ENCODE data around the gene AOC3. TPM values are rescaled to one million over a fixed set of nuclear protein-coding genes. Genes with fewer than 3 reads are reported as not detected.

The AOC3 gene
- total RNA-seq, 1 experiment from 2014 or later: 2.8 TPM

DNA sequence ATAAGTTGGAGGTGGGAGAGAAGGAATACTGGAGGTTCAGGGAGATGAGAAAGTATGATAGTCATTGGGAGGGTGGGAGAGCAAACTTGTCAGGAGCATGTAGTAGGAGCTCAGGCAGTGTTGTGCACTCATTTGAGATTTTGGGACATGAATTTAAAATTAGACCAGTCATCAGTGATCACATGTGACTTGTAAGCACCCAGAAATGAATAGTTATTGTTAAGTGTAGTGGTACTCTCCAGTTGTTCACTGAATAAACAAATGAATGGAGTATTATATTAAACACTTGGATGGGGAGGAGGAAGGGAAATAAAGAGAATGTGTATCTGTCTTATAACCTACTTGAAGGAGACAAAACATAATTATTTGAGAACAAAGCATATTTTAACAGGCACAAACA lies 20.0 kb upstream of the AOC3 start:
- H3K4me1 ChIP-seq (ENCODE audit: insufficient read depth, low read length): no peaks in the 10 kb centered on the region
- peaks cover 3% of the 10 kb centered on the region for H3K79me1 ChIP-seq (ENCODE audit: insufficient read depth, low read depth, low read length, poor library complexity, severe bottlenecking)
- peaks cover 14 to 17% of the 10 kb centered on the region in 2 experiments for H3K4me1 Mint-ChIP-seq
- TF ChIP-seq, protein P1, sequence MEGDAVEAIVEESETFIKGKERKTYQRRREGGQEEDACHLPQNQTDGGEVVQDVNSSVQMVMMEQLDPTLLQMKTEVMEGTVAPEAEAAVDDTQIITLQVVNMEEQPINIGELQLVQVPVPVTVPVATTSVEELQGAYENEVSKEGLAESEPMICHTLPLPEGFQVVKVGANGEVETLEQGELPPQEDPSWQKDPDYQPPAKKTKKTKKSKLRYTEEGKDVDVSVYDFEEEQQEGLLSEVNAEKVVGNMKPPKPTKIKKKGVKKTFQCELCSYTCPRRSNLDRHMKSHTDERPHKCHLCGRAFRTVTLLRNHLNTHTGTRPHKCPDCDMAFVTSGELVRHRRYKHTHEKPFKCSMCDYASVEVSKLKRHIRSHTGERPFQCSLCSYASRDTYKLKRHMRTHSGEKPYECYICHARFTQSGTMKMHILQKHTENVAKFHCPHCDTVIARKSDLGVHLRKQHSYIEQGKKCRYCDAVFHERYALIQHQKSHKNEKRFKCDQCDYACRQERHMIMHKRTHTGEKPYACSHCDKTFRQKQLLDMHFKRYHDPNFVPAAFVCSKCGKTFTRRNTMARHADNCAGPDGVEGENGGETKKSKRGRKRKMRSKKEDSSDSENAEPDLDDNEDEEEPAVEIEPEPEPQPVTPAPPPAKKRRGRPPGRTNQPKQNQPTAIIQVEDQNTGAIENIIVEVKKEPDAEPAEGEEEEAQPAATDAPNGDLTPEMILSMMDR (conservative IDR thresholded peaks at IDR 0.05): no peak
- H2BK120ac ChIP-seq (ENCODE audit: low read depth, low read length, poor library complexity, severe bottlenecking): no peak overlapping the region
- no peak overlapping the region for H2AFZ ChIP-seq (ENCODE audit: low read length)
- no peak overlapping the region for H4K8ac ChIP-seq (replicated peaks; ENCODE audit: insufficient read length, low read depth, low read length)
- H3K9ac ChIP-seq (ENCODE audit: extremely low read depth, insufficient read length, low read length): no peak overlapping the region
- no peak overlapping the region for H3K27ac ChIP-seq (ENCODE audit: insufficient read length, low read depth, low read length)
- H4K20me1 ChIP-seq (ENCODE audit: control insufficient read depth, insufficient read depth, insufficient read length): no peaks in the 10 kb centered on the region
- no peak overlapping the region for H2BK12ac ChIP-seq (ENCODE audit: insufficient read length, low read depth, low read length)
- no peak overlapping the region for H3K4me3 Mint-ChIP-seq
- no peak overlapping the region for H3K56ac ChIP-seq (ENCODE audit: insufficient read length, low read depth, low read length)
- H3K27me3 ChIP-seq (ENCODE audit: insufficient read depth, low read length): no peaks in the 10 kb centered on the region
- H3K14ac ChIP-seq (ENCODE audit: insufficient read depth, low read length): no peak overlapping the region
- no peaks in the 10 kb centered on the region for H3K9me3 ChIP-seq (ENCODE audit: control insufficient read depth, low read depth, low read length)
- peaks cover 5% of the 10 kb centered on the region; the same call in 1 of the 2 replicates for H3K79me2 ChIP-seq (ENCODE audit: insufficient read depth, low read length)
- no peak overlapping the region for H2BK20ac ChIP-seq (ENCODE audit: low read depth, low read length, poor library complexity, severe bottlenecking)
- H4K5ac ChIP-seq (ENCODE audit: insufficient read length, low read depth, low read length): no peak overlapping the region
- no peak overlapping the region for H3T11ph ChIP-seq (ENCODE audit: low read length)
- H3K18ac ChIP-seq (ENCODE audit: insufficient read length, low read depth, low read length): no peak overlapping the region
- no peak overlapping the region for H3K27ac Mint-ChIP-seq
- H3K23me2 ChIP-seq (ENCODE audit: insufficient read length, low read depth, low read length, poor library complexity, severe bottlenecking): peaks cover 9% of the 10 kb centered on the region
- no peak overlapping the region for H2BK5ac ChIP-seq (ENCODE audit: insufficient read length, low read length)
- DNase-seq: no peak
- H2AK5ac ChIP-seq (ENCODE audit: insufficient read length, low read length): no peak overlapping the region
- no peak overlapping the region for H3K4me2 ChIP-seq (ENCODE audit: insufficient read depth, insufficient read length, low read length)
- peaks cover 8 to 24% (median 22%) of the 10 kb centered on the region in 3 experiments; a peak in 6 of 7 replicates for H3K36me3 Mint-ChIP-seq (ENCODE audit: insufficient read depth in 1 of 3, low read depth in 3 of 3)
- no peak overlapping the region for H4K91ac ChIP-seq (ENCODE audit: insufficient read length, low read depth, low read length)
- H3K23ac ChIP-seq (ENCODE audit: insufficient read length, low read depth, low read length): no peak overlapping the region
- H2BK15ac ChIP-seq (ENCODE audit: low read depth, low read length): no peak overlapping the region
- peaks cover 20% of the 10 kb centered on the region for H3K27me3 Mint-ChIP-seq (ENCODE audit: low read depth)
- no peaks in the 10 kb centered on the region; a peak in 1 of 5 replicates for H3K9me3 Mint-ChIP-seq
- H3K4ac ChIP-seq (ENCODE audit: low read depth, low read length): no peak overlapping the region

Data from H9 (cell line).